ENCODE results near the gene SVBP. TPM values are rescaled to one million over a fixed set of nuclear protein-coding genes. Genes with fewer than 3 reads are reported as not detected.
"Not testable (repeated sequence)": the region's sequence is repeated elsewhere in the genome, so short reads cannot be mapped to it uniquely, and the experiment has no call there.

SVBP gene
- total RNA-seq, 1 experiment from 2014 or later: 25.1 TPM

GRCh38 chr1:42817440-42817767 lies 207 bp upstream of the SVBP start:
- DNase-seq (ENCODE audit: low read depth): no peak
- in situ Hi-C loops (cut with HindIII; ENCODE audit: low pct_unique_long_range_greater_than_20kb, low sequenced_read_pairs): no loop called here

GRCh38 chr1:42815941-42816584 lies 1.1 kb downstream of the SVBP start:
- DNase-seq (ENCODE audit: low read depth): peak; percentile 3
- in situ Hi-C loops (cut with HindIII; ENCODE audit: low pct_unique_long_range_greater_than_20kb, low sequenced_read_pairs): no loop called here

GRCh38 chr1:42814815-42815214 lies 2.4 kb downstream of the SVBP start:
- DNase-seq (ENCODE audit: low read depth); in situ Hi-C loops (cut with HindIII; ENCODE audit: low pct_unique_long_range_greater_than_20kb, low sequenced_read_pairs): not testable (repeated sequence)

- in situ Hi-C loops (cut with HindIII; ENCODE audit: low pct_unique_long_range_greater_than_20kb, low sequenced_read_pairs): no loop called here
- no peak for DNase-seq (ENCODE audit: low read depth)
Observed at GRCh38 chr1:42807056-42807668, 10.0 kb downstream of the SVBP start.

GRCh38 chr1:42806593-42806992 lies 10.6 kb downstream of the SVBP start:
- DNase-seq (ENCODE audit: low read depth): no peak
- in situ Hi-C loops (cut with HindIII; ENCODE audit: low pct_unique_long_range_greater_than_20kb, low sequenced_read_pairs): no loop called here

- in situ Hi-C loops (cut with HindIII; ENCODE audit: low pct_unique_long_range_greater_than_20kb, low sequenced_read_pairs): no loop called here
- no peak for DNase-seq (ENCODE audit: low read depth)
Observed at GRCh38 chr1:42806171-42806570, 11.0 kb downstream of the SVBP start.

- DNase-seq (ENCODE audit: low read depth): no peak
- in situ Hi-C loops (cut with HindIII; ENCODE audit: low pct_unique_long_range_greater_than_20kb, low sequenced_read_pairs): no loop called here
Observed at GRCh38 chr1:42801832-42802473, 15.2 kb downstream of the SVBP start.

GRCh38 chr1:42797979-42798378 lies 19.2 kb downstream of the SVBP start:
- in situ Hi-C loops (cut with HindIII; ENCODE audit: low pct_unique_long_range_greater_than_20kb, low sequenced_read_pairs): no loop called here
- DNase-seq (ENCODE audit: low read depth): no peak

- DNase-seq (ENCODE audit: low read depth): no peak
- in situ Hi-C loops (cut with HindIII; ENCODE audit: low pct_unique_long_range_greater_than_20kb, low sequenced_read_pairs): no loop called here
Observed at GRCh38 chr1:42797414-42797813, 19.8 kb downstream of the SVBP start.

- DNase-seq (ENCODE audit: low read depth): no peak
- in situ Hi-C loops (cut with HindIII; ENCODE audit: low pct_unique_long_range_greater_than_20kb, low sequenced_read_pairs): no loop called here
Observed at GRCh38 chr1:42793824-42794223, 23.4 kb downstream of the SVBP start.

- DNase-seq (ENCODE audit: low read depth): no peak
- in situ Hi-C loops (cut with HindIII; ENCODE audit: low pct_unique_long_range_greater_than_20kb, low sequenced_read_pairs): no loop called here
Observed at GRCh38 chr1:42788021-42788420, 29.2 kb downstream of the SVBP start.

GRCh38 chr1:42786097-42786496 lies 31.1 kb downstream of the SVBP start:
- in situ Hi-C loops (cut with HindIII; ENCODE audit: low pct_unique_long_range_greater_than_20kb, low sequenced_read_pairs): no loop called here
- DNase-seq (ENCODE audit: low read depth): no peak

- no peak for DNase-seq (ENCODE audit: low read depth)
- in situ Hi-C loops (cut with HindIII; ENCODE audit: low pct_unique_long_range_greater_than_20kb, low sequenced_read_pairs): no loop called here
Observed at GRCh38 chr1:42784946-42785693, 32.1 kb downstream of the SVBP start, which contains the start of gene TMEM269. Gene TMEM269, plus strand, starts transcription at chr1:42784991. Its CDS starts 4,903 bp downstream, at chr1:42789894.

- in situ Hi-C loops (cut with HindIII; ENCODE audit: low pct_unique_long_range_greater_than_20kb, low sequenced_read_pairs): no loop called here
- DNase-seq (ENCODE audit: low read depth): no peak
Observed at GRCh38 chr1:42784547-42784945, 32.7 kb downstream of the SVBP start.

- in situ Hi-C loops (cut with HindIII; ENCODE audit: low pct_unique_long_range_greater_than_20kb, low sequenced_read_pairs): no loop called here
- DNase-seq (ENCODE audit: low read depth): no peak
Observed at GRCh38 chr1:42783092-42783491, 34.1 kb downstream of the SVBP start.

- no peak for DNase-seq (ENCODE audit: low read depth)
- in situ Hi-C loops (cut with HindIII; ENCODE audit: low pct_unique_long_range_greater_than_20kb, low sequenced_read_pairs): no loop called here
Observed at GRCh38 chr1:42780176-42780575, 37.0 kb downstream of the SVBP start.

GRCh38 chr1:42779725-42780124 lies 37.5 kb downstream of the SVBP start:
- DNase-seq (ENCODE audit: low read depth): no peak
- in situ Hi-C loops (cut with HindIII; ENCODE audit: low pct_unique_long_range_greater_than_20kb, low sequenced_read_pairs): no loop called here

- peak; percentile 19 for DNase-seq (ENCODE audit: low read depth)
- in situ Hi-C loops (cut with HindIII; ENCODE audit: low pct_unique_long_range_greater_than_20kb, low sequenced_read_pairs): no loop called here
Observed at GRCh38 chr1:42777852-42778251, 39.3 kb downstream of the SVBP start.

GRCh38 chr1:42776502-42776901 lies 40.7 kb downstream of the SVBP start:
- DNase-seq (ENCODE audit: low read depth): no peak

More at GRCh38 chr1:42776502-42776901, 40.7 kb downstream of the SVBP start:
- in situ Hi-C loops (cut with HindIII; ENCODE audit: low pct_unique_long_range_greater_than_20kb, low sequenced_read_pairs): no loop called here

All from Caki2 (cell line).